GM03348 (cell line): ENCODE data around the gene SOD1.

Source experiments
- DNase-seq: peaks from one replicate; pipeline ENCODE4 v3.0.0; 2012; ENCODE audit warnings: low spot score

The SOD1 gene

GRCh38 chr21:31683029-31683428 lies 23.5 kb downstream of the SOD1 start:
- DNase-seq = no peak

- DNase-seq = no peak
These were observed 25.4 kb downstream of the SOD1 start for GRCh38 chr21:31684918-31685317.

GRCh38 chr21:31686272-31686915 lies 26.9 kb downstream of the SOD1 start:
- DNase-seq = no peak

- no peak for DNase-seq
These were observed 27.6 kb downstream of the SOD1 start for GRCh38 chr21:31687108-31687507.

GRCh38 chr21:31688603-31689368 lies 29.3 kb downstream of the SOD1 start:
- no peak for DNase-seq

GRCh38 chr21:31693222-31693621 lies 33.7 kb downstream of the SOD1 start:
- no peak for DNase-seq

GRCh38 chr21:31696424-31696823 lies 36.9 kb downstream of the SOD1 start:
- DNase-seq = no peak

- no peak for DNase-seq
These were observed 39.0 kb downstream of the SOD1 start for GRCh38 chr21:31698461-31698860.

GRCh38 chr21:31700040-31700439 lies 40.5 kb downstream of the SOD1 start:
- no peak for DNase-seq

- DNase-seq = no peak
These were observed 47.1 kb downstream of the SOD1 start for GRCh38 chr21:31706562-31706961.

GRCh38 chr21:31707499-31707898 lies 48.0 kb downstream of the SOD1 start:
- DNase-seq = no peak

- no peak for DNase-seq
These were observed 49.0 kb downstream of the SOD1 start for GRCh38 chr21:31708541-31708940.

GRCh38 chr21:31710586-31710985 lies 51.1 kb downstream of the SOD1 start:
- DNase-seq = peak; percentile 62

GRCh38 chr21:31711326-31711725 lies 51.8 kb downstream of the SOD1 start:
- DNase-seq = no peak

- DNase-seq = no peak
These were observed 52.3 kb downstream of the SOD1 start for GRCh38 chr21:31711745-31712285.

GRCh38 chr21:31713115-31713514 lies 53.6 kb downstream of the SOD1 start:
- DNase-seq = no peak

- no peak for DNase-seq
These were observed 54.7 kb downstream of the SOD1 start for GRCh38 chr21:31713973-31714740.

- no peak for DNase-seq
These were observed 55.4 kb downstream of the SOD1 start for GRCh38 chr21:31714741-31715365.

GRCh38 chr21:31716106-31716505 lies 56.6 kb downstream of the SOD1 start:
- no peak for DNase-seq
